GM23248 (cell line): ENCODE data around the gene UPF2. TPM values are rescaled to one million over a fixed set of nuclear protein-coding genes. Genes with fewer than 3 reads are reported as not detected.

Experiments
- DNase-seq: peaks from one replicate; pipeline ENCODE4 v3.0.0-alpha.2; 2015
- H2AFZ ChIP-seq: fragments of 200-600 bp; sonication (generic); 2 replicates; pipeline ENCODE4 v1.6.1; 2016; ENCODE audit warnings: antibody characterized with exemption
- H3F3A ChIP-seq: fragments of 200-600 bp; sonication (generic); 2 replicates; pipeline ENCODE4 v1.6.1; 2016; ENCODE audit warnings: mild to moderate bottlenecking, antibody characterized with exemption, mixed run types; ENCODE audit not compliant: insufficient read depth
- H3K27ac ChIP-seq: fragments of 200-600 bp; sonication (generic); 2 replicates; pipeline ENCODE4 v1.5.1; 2016; ENCODE audit warnings: mild to moderate bottlenecking
- H3K27me3 ChIP-seq: fragments of 200-600 bp; sonication (generic); replicated peaks from 2 replicates; pipeline ENCODE4 v1.6.1; 2016; ENCODE audit warnings: mild to moderate bottlenecking; ENCODE audit not compliant: insufficient read depth
- H3K36me3 ChIP-seq: fragments of 200-600 bp; sonication (generic); 2 replicates; pipeline ENCODE4 v1.6.1; 2016; ENCODE audit warnings: low read depth, mild to moderate bottlenecking
- H3K4me1 ChIP-seq: fragments of 200-600 bp; sonication (generic); 2 replicates; pipeline ENCODE4 v1.6.1; 2016; ENCODE audit warnings: mild to moderate bottlenecking; ENCODE audit not compliant: insufficient read depth
- H3K4me2 ChIP-seq: fragments of 200-600 bp; sonication (generic); one replicate; pipeline ENCODE4 v1.6.1; 2016; ENCODE audit warnings: mild to moderate bottlenecking; ENCODE audit not compliant: unreplicated experiment
- H3K4me3 ChIP-seq: fragments of 200-600 bp; sonication (generic); 2 replicates; pipeline ENCODE4 v1.5.1; 2016; ENCODE audit warnings: mild to moderate bottlenecking
- H3K79me2 ChIP-seq: fragments of 200-600 bp; sonication (generic); 2 replicates; pipeline ENCODE4 v1.6.1; 2016; ENCODE audit warnings: mild to moderate bottlenecking; ENCODE audit not compliant: insufficient read depth
- H3K9ac ChIP-seq: fragments of 200-600 bp; sonication (generic); 2 replicates; pipeline ENCODE4 v1.6.1; 2016; ENCODE audit warnings: mild to moderate bottlenecking
- H3K9me2 ChIP-seq: fragments of 200-600 bp; sonication (generic); 2 replicates; pipeline ENCODE4 v1.6.1; 2016; ENCODE audit warnings: mixed run types, mild to moderate bottlenecking, moderate library complexity; ENCODE audit not compliant: insufficient read depth
- H3K9me3 ChIP-seq: fragments of 200-600 bp; sonication (generic); one replicate; pipeline ENCODE4 v1.6.1; 2017; ENCODE audit warnings: low read depth
- H4K20me1 ChIP-seq: fragments of 200-600 bp; sonication (generic); 2 replicates; pipeline ENCODE4 v1.6.0; 2016; ENCODE audit not compliant: insufficient read depth
- EZH2 ChIP-seq: fragments of 200-600 bp; sonication (generic); IDR thresholded peaks from 2 replicates; pipeline ENCODE4 v1.6.1; 2018; ENCODE audit warnings: antibody characterized with exemption, mild to moderate bottlenecking; ENCODE audit not compliant: insufficient read depth, poor library complexity, severe bottlenecking
- EZH2phosphoT487 ChIP-seq: fragments of 200-600 bp; sonication (generic); IDR thresholded peaks from 2 replicates; pipeline ENCODE4 v1.6.1; 2018; ENCODE audit warnings: antibody characterized with exemption, moderate library complexity, mild to moderate bottlenecking, low read depth; ENCODE audit not compliant: insufficient read depth
- WGBS, 2 experiments: methylation state at CpG; one replicate each; pipeline ENCODE4 v1.1.6; 2015 to 2017; ENCODE audit warnings: low lambda C conversion rate in 2 of 2, low coverage in 1 of 2; ENCODE audit errors: missing lambda C conversion rate in 2 of 2; 5-methylcytosine and 5-hydroxymethylcytosine counted together
- in situ Hi-C: fragments of 300-500 bp; cut with MboI; formaldehyde crosslinking; loops from 2 replicates; pipeline ENCODE4 v1.15.0; 2020
- polyA plus RNA-seq: library from polyadenylated mRNA; unstranded; fragments of >200 nt; fragmentation: Nextera tagmentation; extraction: Ambion mirVana; gene quantifications from 2 replicates; pipeline ENCODE4 v1.2.1, GENCODE V29; 2016
- small RNA-seq: library from RNA; depleted of rRNA; stranded (forward); fragments of <200 nt; gene quantifications from one replicate; pipeline ENCODE3, GENCODE V24; 2014; ENCODE audit warnings: low read depth, low replicate concordance
- total RNA-seq: library from RNA; depleted of rRNA; stranded (reverse); fragments of >200 nt; shearing (Covaris generic); gene quantifications from 2 replicates; pipeline ENCODE4 v1.2.3, GENCODE V29; 2014; rRNA removed

Gene UPF2
- total and polyA plus RNA-seq, 2 experiments from 2014 or later, result 12.7 to 14.1 TPM

DNA sequence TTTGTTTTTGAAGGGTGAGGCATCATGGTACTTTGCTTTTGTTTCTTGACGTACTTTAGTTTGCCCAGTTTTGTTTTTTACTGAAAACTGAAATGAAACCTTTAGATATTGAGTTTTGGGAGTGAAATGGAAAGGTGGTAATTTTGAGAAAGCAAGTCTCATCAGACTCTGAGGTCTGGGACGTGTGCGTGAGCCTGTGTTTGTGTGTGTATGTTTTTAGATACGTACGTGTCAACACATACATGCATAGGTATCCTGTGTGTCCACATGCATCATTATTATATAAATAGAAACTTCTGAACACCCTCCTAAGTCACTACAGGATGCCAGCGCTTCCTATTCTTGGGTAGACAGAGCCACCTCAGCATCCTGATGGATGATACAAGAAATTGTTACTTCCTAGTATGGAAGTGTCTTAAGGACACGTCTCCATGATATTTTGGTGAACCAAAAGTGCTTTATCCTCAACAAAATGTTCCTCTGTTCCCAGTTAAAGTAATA, 171.7 kb downstream of the UPF2 start:
- H3K4me3 ChIP-seq, result no peak overlapping the region
- H3F3A ChIP-seq, result no peaks in the 10 kb centered on the region
- H3K9me3 ChIP-seq, result no peaks in the 10 kb centered on the region
- 93 to 95% methylated on average over 7 of the region's 7 CpGs for WGBS, 2 experiments
- no peaks in the 10 kb centered on the region for H4K20me1 ChIP-seq
- in situ Hi-C loops, result no loop called here
- peaks cover 7% of the 10 kb centered on the region for H3K4me1 ChIP-seq
- no peak overlapping the region for H3K27ac ChIP-seq
- H3K79me2 ChIP-seq, result no peaks in the 10 kb centered on the region
- H3K9ac ChIP-seq, result no peak overlapping the region
- no peaks in the 10 kb centered on the region for H3K36me3 ChIP-seq
- TF ChIP-seq EZH2phosphoT487 (no peak), EZH2 (no peak)
- H2AFZ ChIP-seq, result no peak overlapping the region
- H3K4me2 ChIP-seq, result no peak overlapping the region
- DNase-seq, result no peak
- H3K9me2 ChIP-seq, result no peaks in the 10 kb centered on the region
- 0 out of 2 replicates have a peak, but pooled peaks cover 5% of the 10 kb centered on the region for H3K27me3 ChIP-seq

DNA sequence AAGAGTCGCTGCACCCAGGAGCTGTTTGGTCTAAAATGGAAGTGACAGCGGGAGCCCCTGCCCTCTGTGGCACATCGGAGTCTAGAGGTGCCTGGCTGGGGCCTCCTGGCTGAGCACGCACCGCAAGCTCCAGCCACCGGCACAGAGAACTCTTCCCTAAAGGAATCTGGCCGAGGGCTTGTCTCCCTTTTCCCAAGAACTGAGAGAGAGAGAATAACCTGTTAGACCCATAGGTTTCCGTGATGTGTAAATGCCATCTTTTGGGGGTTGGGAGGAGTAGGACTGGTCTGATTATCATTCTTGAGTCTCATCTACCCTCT, 172.2 kb downstream of the UPF2 start:
- DNase-seq, result no peak
- Histone ChIP-seq H3F3A (no peaks in the 10 kb centered on the region), H3K27ac (no peak overlapping the region), H4K20me1 (no peaks in the 10 kb centered on the region), H3K9me3 (no peaks in the 10 kb centered on the region), H3K79me2 (no peaks in the 10 kb centered on the region), H3K9ac (no peak overlapping the region), H3K36me3 (no peaks in the 10 kb centered on the region), H2AFZ (no peak overlapping the region), H3K4me3 (no peak overlapping the region), H3K27me3 (0 out of 2 replicates have a peak, but pooled peaks cover 5% of the 10 kb centered on the region), H3K4me1 (peaks cover 1% of the 10 kb centered on the region), H3K4me2 (no peak overlapping the region), H3K9me2 (no peaks in the 10 kb centered on the region)
- WGBS, 2 experiments, result 76 to 88% methylated on average over 8 of the region's 8 CpGs
- in situ Hi-C loops, result no loop called here
- TF ChIP-seq EZH2phosphoT487, result no peak
- no peak for TF ChIP-seq EZH2

Small RNA genes within 50 kb of the gene (small RNA-seq; reads per million reads assigned to genes)
- not detected for gene RNU6-1095P

Other genes starting within 250 kb of the UPF2 start
- gene PROSER2, start 219.5 kb downstream of the UPF2 start, total RNA-seq, result 1.2 and 1.4 TPM in 2 replicates
- 0.65 and 0.80 TPM in 2 replicates for gene PROSER2, start 219.5 kb downstream of the UPF2 start, polyA plus RNA-seq
- gene DHTKD1, start 26.1 kb upstream of the UPF2 start, total RNA-seq, result 8.2 and 9.2 TPM in 2 replicates
- gene DHTKD1, start 26.1 kb upstream of the UPF2 start, polyA plus RNA-seq, result 6.4 and 6.8 TPM in 2 replicates
- gene SEC61A2, start 86.9 kb upstream of the UPF2 start, total RNA-seq, result 9.7 and 20.6 TPM in 2 replicates
- 6.9 and 7.7 TPM in 2 replicates for gene SEC61A2, start 86.9 kb upstream of the UPF2 start, polyA plus RNA-seq
- gene NUDT5, start 153.1 kb upstream of the UPF2 start, total RNA-seq, result 26.9 and 33.2 TPM in 2 replicates
- gene NUDT5, start 153.1 kb upstream of the UPF2 start, polyA plus RNA-seq, result 105 and 107 TPM in 2 replicates
- 81.3 and 100 TPM in 2 replicates for gene CDC123, start 153.4 kb upstream of the UPF2 start, total RNA-seq
- gene CDC123, start 153.4 kb upstream of the UPF2 start, polyA plus RNA-seq, result 146 and 150 TPM in 2 replicates